ENCODE measurements around the gene TCP11L2. TPM values are rescaled to one million over a fixed set of nuclear protein-coding genes. Genes with fewer than 3 reads are reported as not detected.

TCP11L2 gene
- total RNA-seq, 1 donor from 2014 or later: 22.0 TPM

GRCh38 chr12:106308121-106308520 lies 5.6 kb downstream of the TCP11L2 start:
- no peak overlapping the region for H3K4me3 Mint-ChIP-seq (ENCODE audit: unreplicated experiment)
- Histone ChIP-seq H3K4me1 (ENCODE audit: insufficient read depth, low read length) (peaks cover 17% of the 10 kb centered on the region), H3K79me2 (ENCODE audit: insufficient read depth, low read length) (no peaks in the 10 kb centered on the region), H3K4me3 (ENCODE audit: insufficient read depth, low read depth, low read length) (no peak overlapping the region), H3K9ac (ENCODE audit: low read length) (no peak overlapping the region), H3K27me3 (ENCODE audit: insufficient read depth, low read length) (no peaks in the 10 kb centered on the region), H4K20me1 (ENCODE audit: insufficient read depth, low read length) (no peaks in the 10 kb centered on the region), H3K36me3 (ENCODE audit: insufficient read depth, low read length) (no peaks in the 10 kb centered on the region), H3K9me3 (ENCODE audit: insufficient read depth, low read depth, low read length) (no peaks in the 10 kb centered on the region), H3K27ac (ENCODE audit: low read depth, low read length) (no peak overlapping the region), H2AFZ (ENCODE audit: low read depth, low read length) (no peak overlapping the region), H3K4me2 (ENCODE audit: low read length) (no peak overlapping the region)
- FAIRE-seq: no peak
- no peak overlapping the region for H3K27ac Mint-ChIP-seq (ENCODE audit: unreplicated experiment)
- no peak for DNase-seq (ENCODE audit: low read depth)
- H3K36me3 Mint-ChIP-seq (ENCODE audit: low read depth, unreplicated experiment): peaks cover 3% of the 10 kb centered on the region
- peaks cover 29% of the 10 kb centered on the region for H3K4me1 Mint-ChIP-seq (ENCODE audit: low read depth, unreplicated experiment)
- no peaks in the 10 kb centered on the region for H3K9me3 Mint-ChIP-seq (ENCODE audit: unreplicated experiment)
- no peaks in the 10 kb centered on the region for H3K27me3 Mint-ChIP-seq (ENCODE audit: low read depth, unreplicated experiment)
- TF ChIP-seq EZH2 (IDR thresholded peaks at IDR 0.05; ENCODE audit: insufficient read depth, low read length): no peak
- TF ChIP-seq CTCF (IDR thresholded peaks at IDR 0.05; ENCODE audit: insufficient read depth, low read depth, low read length): no peak

- peaks cover 3% of the 10 kb centered on the region for H3K36me3 Mint-ChIP-seq (ENCODE audit: low read depth, unreplicated experiment)
- peak overlapping the region; percentile 79 for H3K27ac Mint-ChIP-seq (ENCODE audit: unreplicated experiment)
- H3K27me3 Mint-ChIP-seq (ENCODE audit: low read depth, unreplicated experiment): no peaks in the 10 kb centered on the region
- Histone ChIP-seq H4K20me1 (ENCODE audit: insufficient read depth, low read length) (no peaks in the 10 kb centered on the region), H3K4me3 (ENCODE audit: insufficient read depth, low read depth, low read length) (no peak overlapping the region), H3K27ac (ENCODE audit: low read depth, low read length) (no peak overlapping the region), H3K4me2 (ENCODE audit: low read length) (no peak overlapping the region), H3K36me3 (ENCODE audit: insufficient read depth, low read length) (no peaks in the 10 kb centered on the region), H3K4me1 (ENCODE audit: insufficient read depth, low read length) (peaks cover 17% of the 10 kb centered on the region), H3K27me3 (ENCODE audit: insufficient read depth, low read length) (no peaks in the 10 kb centered on the region), H2AFZ (ENCODE audit: low read depth, low read length) (no peak overlapping the region), H3K9me3 (ENCODE audit: insufficient read depth, low read depth, low read length) (no peaks in the 10 kb centered on the region), H3K9ac (ENCODE audit: low read length) (no peak overlapping the region), H3K79me2 (ENCODE audit: insufficient read depth, low read length) (no peaks in the 10 kb centered on the region)
- DNase-seq (ENCODE audit: low read depth): no peak
- peaks cover 29% of the 10 kb centered on the region for H3K4me1 Mint-ChIP-seq (ENCODE audit: low read depth, unreplicated experiment)
- H3K9me3 Mint-ChIP-seq (ENCODE audit: unreplicated experiment): no peaks in the 10 kb centered on the region
- TF ChIP-seq EZH2 (IDR thresholded peaks at IDR 0.05; ENCODE audit: insufficient read depth, low read length) (no peak), CTCF (IDR thresholded peaks at IDR 0.05; ENCODE audit: insufficient read depth, low read depth, low read length) (no peak)
- no peak for FAIRE-seq
- no peak overlapping the region for H3K4me3 Mint-ChIP-seq (ENCODE audit: unreplicated experiment)
Measured at GRCh38 chr12:106308611-106309010, 6.1 kb downstream of the TCP11L2 start.

GRCh38 chr12:106309671-106310505 lies 7.4 kb downstream of the TCP11L2 start:
- TF ChIP-seq EZH2 (IDR thresholded peaks at IDR 0.05; ENCODE audit: insufficient read depth, low read length) (no peak), CTCF (IDR thresholded peaks at IDR 0.05; ENCODE audit: insufficient read depth, low read depth, low read length) (no peak)
- Histone ChIP-seq H3K9ac (ENCODE audit: low read length) (no peak overlapping the region), H4K20me1 (ENCODE audit: insufficient read depth, low read length) (no peaks in the 10 kb centered on the region), H3K4me1 (ENCODE audit: insufficient read depth, low read length) (peaks cover 17% of the 10 kb centered on the region), H2AFZ (ENCODE audit: low read depth, low read length) (peak overlapping the region; percentile 37), H3K27ac (ENCODE audit: low read depth, low read length) (peak overlapping the region; percentile 38), H3K9me3 (ENCODE audit: insufficient read depth, low read depth, low read length) (no peaks in the 10 kb centered on the region), H3K4me3 (ENCODE audit: insufficient read depth, low read depth, low read length) (no peak overlapping the region), H3K4me2 (ENCODE audit: low read length) (peak overlapping the region; percentile 73), H3K36me3 (ENCODE audit: insufficient read depth, low read length) (no peaks in the 10 kb centered on the region), H3K27me3 (ENCODE audit: insufficient read depth, low read length) (no peaks in the 10 kb centered on the region), H3K79me2 (ENCODE audit: insufficient read depth, low read length) (no peaks in the 10 kb centered on the region)
- Mint-ChIP-seq H3K4me3 (ENCODE audit: unreplicated experiment) (peak overlapping the region; percentile 51), H3K27me3 (ENCODE audit: low read depth, unreplicated experiment) (no peaks in the 10 kb centered on the region), H3K9me3 (ENCODE audit: unreplicated experiment) (no peaks in the 10 kb centered on the region), H3K36me3 (ENCODE audit: low read depth, unreplicated experiment) (peaks cover 3% of the 10 kb centered on the region), H3K4me1 (ENCODE audit: low read depth, unreplicated experiment) (peaks cover 25% of the 10 kb centered on the region), H3K27ac (ENCODE audit: unreplicated experiment) (peak overlapping the region; percentile 90)
- FAIRE-seq (no peak), DNase-seq (ENCODE audit: low read depth) (peak; percentile 92)

Data from astrocyte (in vitro differentiated cells and primary cell).